ENCODE data around the gene LRP6. TPM values are rescaled to one million over a fixed set of nuclear protein-coding genes. Genes with fewer than 3 reads are reported as not detected.

LRP6 gene
- total RNA-seq, 1 experiment from 2014 or later: 72.8 TPM

- DNase-seq (ENCODE audit: low spot score) (no peak), ATAC-seq (no peak)
- no peaks in the 10 kb centered on the region for H3K27me3 Mint-ChIP-seq (ENCODE audit: low read depth)
- H3K4me3 Mint-ChIP-seq: no peak overlapping the region
- ChIA-PET POLR2A (no interaction called here), CTCF (no interaction called here)
- no peak overlapping the region for H3K27ac Mint-ChIP-seq
- peaks cover 40% of the 10 kb centered on the region for H3K4me1 Mint-ChIP-seq
- H3K36me3 Mint-ChIP-seq: no peaks in the 10 kb centered on the region
- TF ChIP-seq FOXP4 (CRISPR knock-in tag; IDR thresholded peaks at IDR 0.05): no peak
- H3K9me3 Mint-ChIP-seq: no peaks in the 10 kb centered on the region
These were observed 198.1 kb downstream of the LRP6 start for GRCh38 chr12:12068751-12069150.

Small RNA genes lying within 50 kb of the gene (microRNA-seq; reads per million reads assigned to microRNA genes)
- gene MIR1244-4 (ENCODE audit: borderline number of aligned reads): not detected

Other genes with a start within 250 kb of the LRP6 start
- 0.87 to 0.94 TPM (median 0.90 TPM) in 3 replicates for gene BCL2L14, start 196.1 kb downstream of the LRP6 start, total RNA-seq (2021)
- 6.8 to 10.7 TPM (median 10.6 TPM) in 3 replicates for gene MANSC1, start 83.2 kb upstream of the LRP6 start, total RNA-seq (2021)
- gene BORCS5, start 90.0 kb upstream of the LRP6 start, total RNA-seq (2021): 13.2 to 16.4 TPM (median 15.1 TPM) in 3 replicates

Measured in WTC11 (cell line).